Karpas-422 (cell line): ENCODE results near the gene CABLES1. TPM values are rescaled to one million over a fixed set of nuclear protein-coding genes. Genes with fewer than 3 reads are reported as not detected.

Source experiments
- DNase-seq: peaks from one replicate; pipeline ENCODE4 v3.0.0-alpha.2; 2015
- H2AFZ ChIP-seq: fragments of 200-600 bp; sonication (generic); 2 replicates; pipeline ENCODE4 v1.6.1; 2014; ENCODE audit warnings: antibody characterized with exemption, low read length, mixed read lengths
- H3K27ac ChIP-seq: fragments of 200-600 bp; sonication (generic); 2 replicates; pipeline ENCODE4 v1.5.1; 2014; ENCODE audit warnings: mild to moderate bottlenecking, low read length, moderate library complexity
- H3K27me3 ChIP-seq: fragments of 200-600 bp; sonication (generic); 2 replicates; pipeline ENCODE4 v1.6.1; 2014; ENCODE audit warnings: low read length, mixed read lengths
- H3K36me3 ChIP-seq: fragments of 200-600 bp; sonication (generic); 2 replicates; pipeline ENCODE4 v1.6.1; 2014; ENCODE audit warnings: low read length, mixed read lengths; ENCODE audit not compliant: insufficient read depth
- H3K4me1 ChIP-seq: fragments of 200-600 bp; sonication (generic); 2 replicates; pipeline ENCODE4 v1.6.1; 2014; ENCODE audit warnings: mild to moderate bottlenecking, low read length, mixed read lengths
- H3K4me2 ChIP-seq: fragments of 200-600 bp; sonication (generic); 2 replicates; pipeline ENCODE4 v1.6.1; 2014; ENCODE audit warnings: low read length, low read depth, mild to moderate bottlenecking; ENCODE audit not compliant: poor library complexity, severe bottlenecking
- H3K4me3 ChIP-seq: fragments of 200-600 bp; sonication (generic); 2 replicates; pipeline ENCODE4 v1.5.1; 2014; ENCODE audit warnings: mild to moderate bottlenecking, antibody characterized with exemption, low read length, mixed read lengths
- H3K79me2 ChIP-seq: fragments of 200-600 bp; sonication (generic); 2 replicates; pipeline ENCODE4 v1.6.1; 2014; ENCODE audit warnings: mild to moderate bottlenecking, low read length, mixed read lengths
- H3K9ac ChIP-seq: fragments of 200-600 bp; sonication (generic); 2 replicates; pipeline ENCODE4 v1.6.0; 2014; ENCODE audit warnings: low read length
- H3K9me2 ChIP-seq: fragments of 200-600 bp; sonication (generic), shearing (Covaris generic); replicated peaks from 2 replicates; pipeline ENCODE4 v1.6.0; 2014; ENCODE audit warnings: mild to moderate bottlenecking, low read length, moderate library complexity; ENCODE audit not compliant: insufficient read depth
- H3K9me3 ChIP-seq: fragments of 300-700, 200-600 bp; sonication (generic); 2 replicates; pipeline ENCODE4 v1.6.1; 2014; ENCODE audit warnings: low read length, mixed read lengths
- H4K20me1 ChIP-seq: fragments of 200-600 bp; sonication (generic); 2 replicates; pipeline ENCODE4 v1.6.1; 2014; ENCODE audit warnings: mild to moderate bottlenecking, antibody characterized with exemption, low read length, low read depth; ENCODE audit not compliant: insufficient read depth
- total RNA-seq: library from RNA; depleted of rRNA; stranded (reverse); fragments of >200 nt; shearing (Covaris generic); gene quantifications from 2 replicates; pipeline ENCODE4 v1.2.3, GENCODE V29; 2014; ENCODE audit warnings: low replicate concordance

Gene CABLES1
- total RNA-seq, 1 experiment from 2014 or later: not detected

- Histone ChIP-seq H3K9ac (no peak overlapping the region), H3K36me3 (no peaks in the 10 kb centered on the region), H3K27ac (no peak overlapping the region), H3K79me2 (no peaks in the 10 kb centered on the region), H3K9me2 (no peaks in the 10 kb centered on the region), H3K4me1 (peaks cover 5% of the 10 kb centered on the region), H3K4me3 (no peak overlapping the region), H3K27me3 (no peaks in the 10 kb centered on the region), H3K9me3 (no peaks in the 10 kb centered on the region), H4K20me1 (no peaks in the 10 kb centered on the region), H3K4me2 (no peak overlapping the region), H2AFZ (no peak overlapping the region)
- no peak for DNase-seq
Measured at GRCh38 chr18:23115683-23116096, 19.6 kb upstream of the CABLES1 start.

- H3K9ac ChIP-seq: no peak overlapping the region
- H3K4me3 ChIP-seq: no peak overlapping the region
- H3K36me3 ChIP-seq: no peaks in the 10 kb centered on the region
- DNase-seq: no peak
- H3K27ac ChIP-seq: no peak overlapping the region
- no peaks in the 10 kb centered on the region for H3K27me3 ChIP-seq
- H3K4me1 ChIP-seq: peaks cover 5% of the 10 kb centered on the region
- H3K4me2 ChIP-seq: no peak overlapping the region
- H4K20me1 ChIP-seq: no peaks in the 10 kb centered on the region
- no peaks in the 10 kb centered on the region for H3K9me3 ChIP-seq
- H3K79me2 ChIP-seq: no peaks in the 10 kb centered on the region
- no peak overlapping the region for H2AFZ ChIP-seq
- H3K9me2 ChIP-seq: no peaks in the 10 kb centered on the region
Measured at GRCh38 chr18:23121133-23121532, 14.2 kb upstream of the CABLES1 start.

- Histone ChIP-seq H3K4me2 (no peak overlapping the region), H3K27ac (no peak overlapping the region), H3K9me2 (no peaks in the 10 kb centered on the region), H3K9me3 (no peaks in the 10 kb centered on the region), H4K20me1 (no peaks in the 10 kb centered on the region), H3K9ac (no peak overlapping the region), H3K79me2 (no peaks in the 10 kb centered on the region), H2AFZ (no peak overlapping the region), H3K4me1 (peaks cover 5% of the 10 kb centered on the region), H3K36me3 (no peaks in the 10 kb centered on the region), H3K27me3 (no peaks in the 10 kb centered on the region), H3K4me3 (no peak overlapping the region)
- no peak for DNase-seq
Measured at GRCh38 chr18:23122334-23123229, 12.7 kb upstream of the CABLES1 start.

GRCh38 chr18:23126376-23127056 is 8.8 kb upstream of the CABLES1 start:
- Histone ChIP-seq H3K9ac (no peak overlapping the region), H3K9me2 (no peaks in the 10 kb centered on the region), H3K27ac (no peak overlapping the region), H2AFZ (no peak overlapping the region), H3K36me3 (no peaks in the 10 kb centered on the region), H3K79me2 (no peaks in the 10 kb centered on the region), H3K4me3 (no peak overlapping the region), H3K4me1 (peaks cover 12% of the 10 kb centered on the region), H3K9me3 (no peaks in the 10 kb centered on the region), H3K27me3 (no peaks in the 10 kb centered on the region), H3K4me2 (no peak overlapping the region), H4K20me1 (no peaks in the 10 kb centered on the region)
- DNase-seq: no peak

GRCh38 chr18:23127090-23127489 is 8.2 kb upstream of the CABLES1 start:
- no peaks in the 10 kb centered on the region for H3K79me2 ChIP-seq
- H3K4me1 ChIP-seq: peaks cover 13% of the 10 kb centered on the region
- H3K9me3 ChIP-seq: no peaks in the 10 kb centered on the region
- H3K4me2 ChIP-seq: no peak overlapping the region
- H3K9ac ChIP-seq: no peak overlapping the region
- no peaks in the 10 kb centered on the region for H3K9me2 ChIP-seq
- no peaks in the 10 kb centered on the region for H3K36me3 ChIP-seq
- H3K27me3 ChIP-seq: no peaks in the 10 kb centered on the region
- no peak overlapping the region for H2AFZ ChIP-seq
- no peak overlapping the region for H3K27ac ChIP-seq
- DNase-seq: no peak
- H4K20me1 ChIP-seq: no peaks in the 10 kb centered on the region
- H3K4me3 ChIP-seq: no peak overlapping the region

GRCh38 chr18:23129355-23130002 is 5.8 kb upstream of the CABLES1 start:
- Histone ChIP-seq H3K4me2 (no peak overlapping the region), H3K9me2 (no peaks in the 10 kb centered on the region), H4K20me1 (no peaks in the 10 kb centered on the region), H3K4me3 (no peak overlapping the region), H2AFZ (no peak overlapping the region), H3K27me3 (no peaks in the 10 kb centered on the region), H3K9ac (no peak overlapping the region), H3K9me3 (no peaks in the 10 kb centered on the region), H3K79me2 (no peaks in the 10 kb centered on the region), H3K36me3 (no peaks in the 10 kb centered on the region), H3K27ac (no peak overlapping the region), H3K4me1 (peaks cover 19% of the 10 kb centered on the region)
- no peak for DNase-seq

GRCh38 chr18:23131693-23132319 is 3.5 kb upstream of the CABLES1 start:
- H3K9me2 ChIP-seq: no peaks in the 10 kb centered on the region
- H2AFZ ChIP-seq: no peak overlapping the region
- H3K36me3 ChIP-seq: no peaks in the 10 kb centered on the region
- peak; percentile 86 for DNase-seq
- no peak overlapping the region for H3K27ac ChIP-seq
- no peaks in the 10 kb centered on the region for H3K9me3 ChIP-seq
- H3K9ac ChIP-seq: no peak overlapping the region
- no peaks in the 10 kb centered on the region for H3K27me3 ChIP-seq
- peaks cover 19% of the 10 kb centered on the region for H3K4me1 ChIP-seq
- no peak overlapping the region for H3K4me2 ChIP-seq
- no peaks in the 10 kb centered on the region for H4K20me1 ChIP-seq
- H3K4me3 ChIP-seq: no peak overlapping the region
- no peaks in the 10 kb centered on the region for H3K79me2 ChIP-seq
